ENCODE results near the gene LRIT1. TPM values are rescaled to one million over a fixed set of nuclear protein-coding genes. Genes with fewer than 3 reads are reported as not detected.

The LRIT1 gene
- total RNA-seq, 4 donors from 2014 or later, result not detected

- ATAC-seq (ENCODE audit: low FRiP score), result no peak
- TF ChIP-seq CTCF (IDR thresholded peaks at IDR 0.05), result no peak
- no peak for DNase-seq (ENCODE audit: low spot score)
Observed at GRCh38 chr10:84262190-84262956, 21.0 kb upstream of the LRIT1 start.

- DNase-seq (ENCODE audit: low spot score), result no peak
- no peak for ATAC-seq (ENCODE audit: low FRiP score)
- no peak for TF ChIP-seq CTCF (IDR thresholded peaks at IDR 0.05)
Observed at GRCh38 chr10:84261236-84261915, 20.0 kb upstream of the LRIT1 start.

GRCh38 chr10:84258034-84258695 lies 16.8 kb upstream of the LRIT1 start:
- no peak for DNase-seq (ENCODE audit: low spot score)
- no peak for ATAC-seq (ENCODE audit: low FRiP score)

GRCh38 chr10:84257343-84258020 lies 16.1 kb upstream of the LRIT1 start:
- DNase-seq (ENCODE audit: low spot score), result no peak
- no peak for ATAC-seq (ENCODE audit: low FRiP score)
- TF ChIP-seq CTCF (IDR thresholded peaks at IDR 0.05), result no peak

More at GRCh38 chr10:84258034-84258695, 16.8 kb upstream of the LRIT1 start:
- TF ChIP-seq CTCF (IDR thresholded peaks at IDR 0.05), result no peak

- no peak for TF ChIP-seq CTCF (IDR thresholded peaks at IDR 0.05)
- ATAC-seq (ENCODE audit: low FRiP score) (no peak), DNase-seq (ENCODE audit: low spot score) (no peak)
Observed at GRCh38 chr10:84256510-84257342, 15.4 kb upstream of the LRIT1 start.
